Hepatocyte (in vitro differentiated cells): Measurements from ENCODE around the gene GCGR. TPM values are rescaled to one million over a fixed set of nuclear protein-coding genes. Genes with fewer than 3 reads are reported as not detected.

Source experiments
- DNase-seq: peaks from one replicate; pipeline ENCODE4 v3.0.0-alpha.2; 2016; ENCODE audit warnings: low spot score
- H2AFZ ChIP-seq: fragments of 200-600 bp; sonication (generic); 2 replicates; pipeline ENCODE4 v1.6.0; 2016; ENCODE audit warnings: antibody characterized with exemption, mild to moderate bottlenecking
- H3K27ac ChIP-seq: fragments of 200-600 bp; sonication (generic); 2 replicates; pipeline ENCODE4 v1.5.1; 2016; ENCODE audit warnings: mild to moderate bottlenecking
- H3K27me3 ChIP-seq: fragments of 200-600 bp; sonication (generic); 2 replicates; pipeline ENCODE4 v1.6.1; 2016
- H3K36me3 ChIP-seq: fragments of 200-600 bp; sonication (generic); replicated peaks from 2 replicates; pipeline ENCODE4 v1.5.1; 2016; ENCODE audit warnings: low read depth; ENCODE audit not compliant: insufficient read depth
- H3K4me1 ChIP-seq: fragments of 200-600 bp; sonication (generic); 2 replicates; pipeline ENCODE4 v1.5.1; 2016; ENCODE audit warnings: mild to moderate bottlenecking, moderate library complexity; ENCODE audit not compliant: insufficient read depth
- H3K4me2 ChIP-seq: fragments of 200-600 bp; sonication (generic); 2 replicates; pipeline ENCODE4 v1.6.0; 2016
- H3K4me3 ChIP-seq: fragments of 200-600 bp; sonication (generic); 2 replicates; pipeline ENCODE4 v1.5.1; 2016; ENCODE audit warnings: mild to moderate bottlenecking
- H3K79me2 ChIP-seq: fragments of 200-600 bp; sonication (generic); 2 replicates; pipeline ENCODE4 v1.6.0; 2017; ENCODE audit warnings: mild to moderate bottlenecking
- H3K9me2 ChIP-seq: fragments of 200-600 bp; sonication (generic); replicated peaks from 2 replicates; pipeline ENCODE4 v1.6.0; 2017; ENCODE audit warnings: mild to moderate bottlenecking; ENCODE audit not compliant: insufficient read depth
- H3K9me3 ChIP-seq: fragments of 200-600 bp; sonication (generic); 2 replicates; pipeline ENCODE4 v1.5.1; 2016; ENCODE audit warnings: low read depth, mild to moderate bottlenecking
- H4K20me1 ChIP-seq: fragments of 200-600 bp; sonication (generic); 2 replicates; pipeline ENCODE4 v1.6.0; 2016; ENCODE audit warnings: mild to moderate bottlenecking; ENCODE audit not compliant: insufficient read depth, poor library complexity, severe bottlenecking
- EZH2 ChIP-seq: fragments of 200-600 bp; sonication (generic); IDR thresholded peaks from 2 replicates; pipeline ENCODE4 v1.6.1; 2016; ENCODE audit warnings: antibody characterized with exemption, mild to moderate bottlenecking, borderline replicate concordance
- EZH2phosphoT487 ChIP-seq: fragments of 200-600 bp; sonication (generic); IDR thresholded peaks from one replicate; pipeline ENCODE4 v1.6.1; 2018; ENCODE audit warnings: antibody characterized with exemption, mild to moderate bottlenecking, low read depth, moderate library complexity; ENCODE audit not compliant: unreplicated experiment, severe bottlenecking
- WGBS: methylation state at CpG from one replicate; pipeline ENCODE4 v1.1.6; 2016; ENCODE audit warnings: low lambda C conversion rate; ENCODE audit errors: missing lambda C conversion rate; 5-methylcytosine and 5-hydroxymethylcytosine counted together
- polyA plus RNA-seq: library from polyadenylated mRNA; unstranded; fragments of >200 nt; fragmentation: Nextera tagmentation; extraction: Ambion mirVana; gene quantifications from 2 replicates; pipeline ENCODE4 v1.2.1, GENCODE V29; 2016
- total RNA-seq: library from RNA; depleted of rRNA; stranded (reverse); fragments of >200 nt; gene quantifications from 2 replicates; pipeline ENCODE4 v1.2.3, GENCODE V29; 2014
- TF ChIP-seq, protein P1 (sequence below): fragments of 200-600 bp; sonication (generic); IDR thresholded peaks from 2 replicates; pipeline ENCODE4 v1.5.1; 2016; ENCODE audit warnings: antibody characterized with exemption, mild to moderate bottlenecking; ENCODE audit not compliant: poor library complexity

The GCGR gene
- total and polyA plus RNA-seq, 2 experiments from 2014 or later, result 2.9 to 3.8 TPM

DNA sequence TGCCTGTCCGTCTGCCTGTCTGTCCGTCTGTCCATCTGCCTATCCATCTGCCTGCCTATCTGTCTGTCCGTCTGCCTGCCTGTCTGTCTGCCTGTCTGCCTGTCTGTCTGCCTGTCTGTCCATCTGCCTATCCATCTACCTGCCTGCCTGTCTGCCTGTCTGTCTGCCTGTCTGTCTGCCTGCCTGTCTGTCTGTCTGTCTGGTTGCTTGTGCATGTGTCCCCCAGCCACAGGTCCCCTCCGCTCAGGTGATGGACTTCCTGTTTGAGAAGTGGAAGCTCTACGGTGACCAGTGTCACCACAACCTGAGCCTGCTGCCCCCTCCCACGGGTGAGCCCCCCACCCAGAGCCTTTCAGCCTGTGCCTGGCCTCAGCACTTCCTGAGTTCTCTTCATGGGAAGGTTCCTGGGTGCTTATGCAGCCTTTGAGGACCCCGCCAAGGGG lies 5.6 kb downstream of the GCGR start:
- DNase-seq, result no peak
- H3K9me3 ChIP-seq, result no peaks in the 10 kb centered on the region
- H4K20me1 ChIP-seq, result no peaks in the 10 kb centered on the region
- no peaks in the 10 kb centered on the region for H3K9me2 ChIP-seq
- no peaks in the 10 kb centered on the region for H3K4me1 ChIP-seq
- no peaks in the 10 kb centered on the region for H3K36me3 ChIP-seq
- H2AFZ ChIP-seq, result no peak overlapping the region
- no peak overlapping the region for H3K4me3 ChIP-seq
- no peak overlapping the region for H3K27ac ChIP-seq
- no peak overlapping the region for H3K4me2 ChIP-seq
- TF ChIP-seq EZH2phosphoT487 (no peak), EZH2 (no peak)
- TF ChIP-seq, protein P1, sequence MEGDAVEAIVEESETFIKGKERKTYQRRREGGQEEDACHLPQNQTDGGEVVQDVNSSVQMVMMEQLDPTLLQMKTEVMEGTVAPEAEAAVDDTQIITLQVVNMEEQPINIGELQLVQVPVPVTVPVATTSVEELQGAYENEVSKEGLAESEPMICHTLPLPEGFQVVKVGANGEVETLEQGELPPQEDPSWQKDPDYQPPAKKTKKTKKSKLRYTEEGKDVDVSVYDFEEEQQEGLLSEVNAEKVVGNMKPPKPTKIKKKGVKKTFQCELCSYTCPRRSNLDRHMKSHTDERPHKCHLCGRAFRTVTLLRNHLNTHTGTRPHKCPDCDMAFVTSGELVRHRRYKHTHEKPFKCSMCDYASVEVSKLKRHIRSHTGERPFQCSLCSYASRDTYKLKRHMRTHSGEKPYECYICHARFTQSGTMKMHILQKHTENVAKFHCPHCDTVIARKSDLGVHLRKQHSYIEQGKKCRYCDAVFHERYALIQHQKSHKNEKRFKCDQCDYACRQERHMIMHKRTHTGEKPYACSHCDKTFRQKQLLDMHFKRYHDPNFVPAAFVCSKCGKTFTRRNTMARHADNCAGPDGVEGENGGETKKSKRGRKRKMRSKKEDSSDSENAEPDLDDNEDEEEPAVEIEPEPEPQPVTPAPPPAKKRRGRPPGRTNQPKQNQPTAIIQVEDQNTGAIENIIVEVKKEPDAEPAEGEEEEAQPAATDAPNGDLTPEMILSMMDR, result no peak
- peaks cover 33% of the 10 kb centered on the region for H3K27me3 ChIP-seq
- H3K79me2 ChIP-seq, result no peaks in the 10 kb centered on the region
- 92% methylated on average over 7 of the region's 7 CpGs for WGBS

DNA sequence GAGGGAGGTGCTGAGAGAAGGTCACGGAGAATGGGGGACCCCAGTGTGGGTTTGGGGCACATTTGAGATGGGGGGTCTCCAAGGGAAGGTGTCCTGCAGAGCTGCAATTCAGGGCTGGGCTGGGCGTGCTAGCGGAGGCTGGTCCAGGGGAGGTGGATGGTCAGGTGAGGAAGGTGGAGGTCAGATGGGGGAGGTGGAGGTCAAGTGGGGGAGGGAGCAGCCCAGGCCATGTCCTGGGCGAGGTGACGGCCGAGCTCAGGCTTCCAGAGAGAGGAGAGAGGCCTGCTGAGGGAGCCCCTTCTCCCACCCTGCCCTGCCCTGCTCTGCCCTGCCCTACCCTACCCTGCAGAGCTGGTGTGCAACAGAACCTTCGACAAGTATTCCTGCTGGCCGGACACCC lies 6.5 kb downstream of the GCGR start:
- Histone ChIP-seq H3K4me1 (peaks cover 7% of the 10 kb centered on the region), H3K27ac (no peak overlapping the region), H2AFZ (no peak overlapping the region), H3K27me3 (peaks cover 27% of the 10 kb centered on the region), H3K9me3 (no peaks in the 10 kb centered on the region), H3K79me2 (no peaks in the 10 kb centered on the region), H3K36me3 (no peaks in the 10 kb centered on the region), H3K4me3 (no peak overlapping the region), H3K4me2 (no peak overlapping the region), H3K9me2 (no peaks in the 10 kb centered on the region), H4K20me1 (no peaks in the 10 kb centered on the region)
- WGBS, result 98% methylated on average over 5 of the region's 8 CpGs
- no peak for DNase-seq
- TF ChIP-seq EZH2phosphoT487, result no peak
- no peak for TF ChIP-seq EZH2
- TF ChIP-seq, protein P1, result no peak

- Histone ChIP-seq H3K4me3 (no peak overlapping the region), H3K9me2 (no peaks in the 10 kb centered on the region), H3K79me2 (no peaks in the 10 kb centered on the region), H2AFZ (no peak overlapping the region), H3K4me2 (no peak overlapping the region), H3K27me3 (peaks cover 21% of the 10 kb centered on the region), H3K9me3 (no peaks in the 10 kb centered on the region), H3K36me3 (no peaks in the 10 kb centered on the region), H4K20me1 (no peaks in the 10 kb centered on the region), H3K4me1 (peaks cover 12% of the 10 kb centered on the region), H3K27ac (no peak overlapping the region)
- DNase-seq, result no peak
- 90% methylated on average over 33 of the region's 42 CpGs for WGBS
- no peak for TF ChIP-seq EZH2
- TF ChIP-seq EZH2phosphoT487, result no peak
- TF ChIP-seq, protein P1, result no peak
These were observed 7.1 kb downstream of the GCGR start for GRCh38 chr17:81810892-81811704.
